GM12878 (cell line): ENCODE measurements around the gene LGI1. TPM values are rescaled to one million over a fixed set of nuclear protein-coding genes. Genes with fewer than 3 reads are reported as not detected.

Experiments used
- ATAC-seq: fragments of 200-7000 bp; cut with Tn5 transposase; 3 replicates; pipeline ENCODE4 v1.9.1; 2020; ENCODE audit warnings: mild to moderate bottlenecking, moderate library complexity
- BruUV-seq: library from RNA; stranded (reverse); fragments of 400-500 nt; replicated peaks from 2 replicates; lab custom pipeline; 2021; lab: Mats Ljungman, UMichigan
- CTCF ChIA-PET: fragments of 300-600 bp; sonication (Branson Sonifier 250); formaldehyde crosslinking; extraction: SDS; loops from one replicate; lab custom pipeline; 2021; ENCODE audit warnings: inconsistent platforms; lab: Yijun Ruan, JAX
- POLR2A ChIA-PET: fragments of 350-600 bp; formaldehyde crosslinking; extraction: SDS; loops from one replicate; lab custom pipeline; 2021; ENCODE audit warnings: inconsistent platforms; lab: Charles Lee
- RAD21 ChIA-PET: fragments of 300-600 bp; sonication (Branson Sonifier 250); formaldehyde crosslinking; loops from one replicate; lab custom pipeline; 2023; ENCODE audit warnings: antibody characterized with exemption; ENCODE audit not compliant: unreplicated experiment; lab: Charles Lee
- SMC1A ChIA-PET: fragments of 300-600 bp; sonication (Branson Sonifier 250); formaldehyde crosslinking; loops from one replicate; lab custom pipeline; 2023; ENCODE audit not compliant: unreplicated experiment, uncharacterized antibody; lab: Charles Lee
- DNase-seq: peaks from one replicate; pipeline ENCODE4 v3.0.0-alpha.2; 2011; ENCODE audit warnings: low read depth, low spot score
- FAIRE-seq: peaks from 3 replicates; lab custom pipeline; 2011; peaks lifted over from hg19 to GRCh38; lab: Jason Lieb, UNC
- H2AFZ ChIP-seq: 2 replicates; pipeline ENCODE4 v1.6.0; 2011; ENCODE audit warnings: low read depth, low read length, control low read depth; ENCODE audit not compliant: control insufficient read depth
- H3K27ac ChIP-seq: 2 replicates; pipeline ENCODE4 v1.5.1; 2011; ENCODE audit warnings: control low read depth; ENCODE audit not compliant: control insufficient read depth, insufficient read depth
- H3K27me3 ChIP-seq, 2 experiments: replicated peaks in 1 of 2; 2 replicates each; pipeline versions ENCODE4 v1.6.0 to v1.6.1; 2011; ENCODE audit warnings: low read length in 1 of 2; ENCODE audit not compliant: control insufficient read depth in 2 of 2, insufficient read depth in 2 of 2
- H3K36me3 ChIP-seq, 2 experiments: 2 replicates each; pipeline ENCODE4 v1.5.1; 2011; ENCODE audit warnings: low read length in 1 of 2; ENCODE audit not compliant: control insufficient read depth in 2 of 2, insufficient read depth in 2 of 2
- H3K4me1 ChIP-seq: 2 replicates; pipeline ENCODE4 v1.6.1; 2011; ENCODE audit warnings: mild to moderate bottlenecking, low read length, moderate library complexity, mixed read lengths; ENCODE audit not compliant: control insufficient read depth, insufficient read depth
- H3K4me2 ChIP-seq: 2 replicates; pipeline ENCODE4 v1.6.0; 2011; ENCODE audit warnings: control low read depth; ENCODE audit not compliant: control insufficient read depth, insufficient read depth
- H3K4me3 ChIP-seq: fragments of 200-600 bp; sonication (generic); 2 replicates; pipeline ENCODE4 v1.5.1; 2016
- H3K79me2 ChIP-seq: 2 replicates; pipeline ENCODE4 v1.6.0; 2011; ENCODE audit warnings: low read length; ENCODE audit not compliant: control insufficient read depth, insufficient read depth
- H3K9ac ChIP-seq: 2 replicates; pipeline ENCODE4 v1.8.0; 2011; ENCODE audit warnings: low read length, control low read depth, mixed read lengths; ENCODE audit not compliant: control insufficient read depth, insufficient read depth
- H3K9me3 ChIP-seq: replicated peaks from 3 replicates; pipeline ENCODE4 v1.5.1; 2011; ENCODE audit warnings: mild to moderate bottlenecking, low read length; ENCODE audit not compliant: control insufficient read depth, insufficient read depth
- H4K20me1 ChIP-seq: 2 replicates; pipeline ENCODE4 v1.6.0; 2011; ENCODE audit not compliant: control insufficient read depth, insufficient read depth
- NFYA ChIP-seq: IDR thresholded peaks from 2 replicates; pipeline ENCODE4 v1.6.1; 2011; ENCODE audit warnings: low read depth, mild to moderate bottlenecking, low read length, improper control_type of control experiment, borderline replicate concordance
- SMC3 ChIP-seq: IDR thresholded peaks from 2 replicates; pipeline ENCODE4 v1.6.1; 2011; ENCODE audit warnings: low read length, improper control_type of control experiment, borderline replicate concordance
- TCF7 ChIP-seq: IDR thresholded peaks from 2 replicates; pipeline ENCODE4 v1.6.1; 2014; ENCODE audit warnings: antibody characterized with exemption, borderline replicate concordance
- YY1 ChIP-seq: IDR thresholded peaks from 2 replicates; pipeline ENCODE4 v1.6.1; 2011; ENCODE audit warnings: low read depth, mild to moderate bottlenecking, low read length
- WGBS: methylation state at CpG from one replicate; pipeline ENCODE4 v1.1.6; 2016; ENCODE audit warnings: low lambda C conversion rate; ENCODE audit not compliant: insufficient replicate concordance, insufficient coverage; ENCODE audit errors: missing lambda C conversion rate; 5-methylcytosine and 5-hydroxymethylcytosine counted together
- in situ Hi-C: fragments of 300-500 bp; cut with MboI; formaldehyde crosslinking; loops from 9 replicates; pipeline ENCODE4 v1.14.3; 2018; ENCODE audit warnings: mixed read lengths
- intact Hi-C: fragments of 100-400 bp; cut with micrococcal nuclease; formaldehyde crosslinking; loops from one replicate; pipeline ENCODE4 v1.14.2; 2022; ENCODE audit not compliant: unreplicated experiment
- polyA plus RNA-seq, 11 experiments: library from polyadenylated mRNA; depleted of rRNA in 4 of 11; unstranded in 6 of 11; stranded (reverse) in 5 of 11; fragments of >200 nt; fragmentation: Nextera tagmentation in 4 of 11; fragmentation: Illumina TruSeq in 1 of 11; extraction: Ambion mirVana in 4 of 11; extraction: Trizol in 1 of 11; gene quantifications; 1 replicate in 1 of 11; 2 replicates in 10 of 11; pipeline versions ENCODE4 v1.2.1 to v1.2.3, GENCODE V29; 2011 to 2016; ENCODE audit warnings: inconsistent platforms in 2 of 11, missing spikeins in 2 of 11, low read depth in 1 of 11
- total RNA-seq, 4 experiments: library from RNA; depleted of rRNA in 3 of 4; stranded (reverse); fragments of >200 nt in 3 of 4; fragmentation: Illumina TruSeq in 1 of 4; extraction: Trizol in 1 of 4; gene quantifications; 2 replicates each; pipeline versions ENCODE4 v1.2.1 to v1.2.3, GENCODE V29; 2013 to 2021
- TF ChIP-seq, protein P1 (sequence below), 3 experiments: IDR thresholded peaks in 2 of 3; conservative IDR thresholded peaks in 1 of 3; 2 replicates each; pipeline ENCODE4 v1.5.1; 2011; ENCODE audit warnings: low read depth in 3 of 3, low read length in 3 of 3, mild to moderate bottlenecking in 3 of 3, control low read depth in 2 of 3, moderate library complexity in 2 of 3, inconsistent platforms in 1 of 3, mixed read lengths in 1 of 3; ENCODE audit not compliant: control insufficient read depth in 2 of 3, insufficient read depth in 1 of 3; ENCODE audit errors: extremely low read depth in 1 of 3

The LGI1 gene
- total and polyA plus RNA-seq, 10 of the 15 experiments (the other 5 are each of a cell fraction or from before 2014, with no cell fraction given): not detected

DNA sequence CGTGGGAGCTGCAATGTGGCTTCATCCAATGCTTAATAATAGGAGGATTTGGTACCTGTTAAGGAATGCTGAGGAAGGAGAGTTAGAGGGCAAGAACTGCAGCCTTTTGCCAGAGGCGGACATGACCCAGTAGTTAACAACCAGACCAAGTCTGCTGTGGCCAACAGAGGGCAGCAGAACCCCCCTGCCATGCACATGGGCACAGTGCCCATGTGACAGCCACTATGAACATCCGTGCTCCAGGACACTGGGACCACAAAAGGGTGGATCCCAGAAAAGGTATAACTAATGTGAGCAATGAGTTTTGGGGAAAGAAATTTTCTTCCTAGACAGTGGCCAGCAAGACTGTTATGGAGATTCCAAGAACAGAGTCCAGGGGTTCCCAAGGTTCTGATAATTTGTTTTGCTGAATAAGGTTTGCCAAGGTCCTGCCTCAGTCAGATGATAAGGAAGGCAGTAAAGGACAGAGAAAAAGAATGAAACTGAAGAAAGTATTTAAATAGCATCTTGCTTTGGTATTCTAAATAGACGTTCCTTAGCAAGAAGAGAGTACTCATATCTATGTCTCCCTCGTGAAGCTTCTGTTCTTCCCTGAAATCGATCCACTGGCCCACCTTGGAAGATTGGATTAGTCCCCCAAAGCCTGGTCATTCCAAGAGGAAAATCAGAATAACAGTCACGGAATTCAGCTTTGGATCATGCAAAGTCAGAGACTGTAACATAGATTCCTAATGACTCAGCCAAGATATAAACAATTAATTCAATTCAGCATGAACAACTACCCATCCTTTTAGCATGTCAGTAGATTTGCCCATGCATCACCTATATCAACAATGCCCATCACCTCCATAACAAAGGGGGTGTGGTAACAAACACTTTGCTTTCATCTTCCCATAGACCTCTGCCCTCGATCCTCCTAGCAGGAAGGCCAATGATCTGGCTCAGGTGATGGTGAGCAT, 56.0 kb downstream of the LGI1 start:
- TF ChIP-seq SMC3: peak; percentile 55
- 0 out of 2 replicates have a peak, but pooled peaks have one; percentile 26 for TF ChIP-seq YY1
- no peak for TF ChIP-seq TCF7
- no peak for TF ChIP-seq NFYA
- TF ChIP-seq, protein P1, sequence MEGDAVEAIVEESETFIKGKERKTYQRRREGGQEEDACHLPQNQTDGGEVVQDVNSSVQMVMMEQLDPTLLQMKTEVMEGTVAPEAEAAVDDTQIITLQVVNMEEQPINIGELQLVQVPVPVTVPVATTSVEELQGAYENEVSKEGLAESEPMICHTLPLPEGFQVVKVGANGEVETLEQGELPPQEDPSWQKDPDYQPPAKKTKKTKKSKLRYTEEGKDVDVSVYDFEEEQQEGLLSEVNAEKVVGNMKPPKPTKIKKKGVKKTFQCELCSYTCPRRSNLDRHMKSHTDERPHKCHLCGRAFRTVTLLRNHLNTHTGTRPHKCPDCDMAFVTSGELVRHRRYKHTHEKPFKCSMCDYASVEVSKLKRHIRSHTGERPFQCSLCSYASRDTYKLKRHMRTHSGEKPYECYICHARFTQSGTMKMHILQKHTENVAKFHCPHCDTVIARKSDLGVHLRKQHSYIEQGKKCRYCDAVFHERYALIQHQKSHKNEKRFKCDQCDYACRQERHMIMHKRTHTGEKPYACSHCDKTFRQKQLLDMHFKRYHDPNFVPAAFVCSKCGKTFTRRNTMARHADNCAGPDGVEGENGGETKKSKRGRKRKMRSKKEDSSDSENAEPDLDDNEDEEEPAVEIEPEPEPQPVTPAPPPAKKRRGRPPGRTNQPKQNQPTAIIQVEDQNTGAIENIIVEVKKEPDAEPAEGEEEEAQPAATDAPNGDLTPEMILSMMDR (IDR thresholded peaks at IDR 0.05 in 2 of 3, conservative IDR thresholded peaks at IDR 0.05 in 1 of 3; ENCODE audit: control insufficient read depth in 2 of 3, extremely low read depth in 1 of 3, insufficient read depth in 1 of 3, low read depth in 3 of 3, low read length in 3 of 3): peak; percentile 52 to 70 (median 59)
- 26% methylated on average over 8 of the region's 8 CpGs for WGBS
- Histone ChIP-seq H3K9ac (no peak overlapping the region), H2AFZ (no peak overlapping the region), H3K79me2 (no peaks in the 10 kb centered on the region), H3K36me3 (no peaks in the 10 kb centered on the region), H3K4me1 (no peaks in the 10 kb centered on the region), H3K27ac (no peak overlapping the region), H3K9me3 (no peaks in the 10 kb centered on the region), H3K27me3 (peaks cover 0 to 10% of the 10 kb centered on the region in 2 experiments; a peak in 2 of 4 replicates), H3K4me3 (no peak overlapping the region), H3K4me2 (no peak overlapping the region), H4K20me1 (no peaks in the 10 kb centered on the region)
- FAIRE-seq (no peak), DNase-seq (no peak), ATAC-seq (peak; percentile 97)
- ChIA-PET POLR2A (no interaction called here), CTCF (interaction anchor here (0.9 to 4.0 kb wide), 13 partner anchors 8 to 259 kb away, joined by 3 to 46 read pairs (median 5); partner anchors contain the start of gene FRA10AC1), SMC1A (interaction anchor here (0.6 to 3.3 kb wide), 8 partner anchors 24 to 170 kb away, joined by 3 to 36 read pairs (median 4); partner anchors contain the start of gene FRA10AC1), RAD21 (no interaction called here)
- intact Hi-C loops (no loop called here), in situ Hi-C loops (loop anchor here (5.0 to 10.0 kb wide), 2 partner anchors 111 to 259 kb away; partner anchors contain the start of gene FRA10AC1)
- no TSS peak for BruUV-seq
